Osteocyte (in vitro differentiated cells): ENCODE measurements around the gene TMEM167A. TPM values are rescaled to one million over a fixed set of nuclear protein-coding genes. Genes with fewer than 3 reads are reported as not detected.

Experiments
- DNase-seq: peaks from one replicate; pipeline ENCODE4 v3.0.0; 2021; ENCODE audit warnings: mixed read lengths; ENCODE audit not compliant: unreplicated experiment; ENCODE audit errors: extremely low spot score
- H3K27ac Mint-ChIP-seq: one replicate; pipeline ENCODE4 v1.8.0; 2021; ENCODE audit warnings: mild to moderate bottlenecking, mixed read lengths; ENCODE audit not compliant: unreplicated experiment
- H3K27me3 Mint-ChIP-seq: one replicate; pipeline ENCODE4 v1.8.0; 2021; ENCODE audit warnings: mixed read lengths; ENCODE audit not compliant: unreplicated experiment
- H3K36me3 Mint-ChIP-seq: one replicate; pipeline ENCODE4 v1.8.0; 2021; ENCODE audit warnings: mixed read lengths; ENCODE audit not compliant: unreplicated experiment
- H3K4me1 Mint-ChIP-seq: one replicate; pipeline ENCODE4 v1.8.0; 2021; ENCODE audit warnings: mixed read lengths; ENCODE audit not compliant: unreplicated experiment
- H3K4me3 Mint-ChIP-seq: one replicate; pipeline ENCODE4 v1.8.0; 2021; ENCODE audit warnings: mild to moderate bottlenecking, moderate library complexity, mixed read lengths; ENCODE audit not compliant: unreplicated experiment
- H3K9me3 Mint-ChIP-seq: one replicate; pipeline ENCODE4 v1.8.0; 2021; ENCODE audit warnings: mixed read lengths; ENCODE audit not compliant: unreplicated experiment
- total RNA-seq: library from RNA; stranded (reverse); gene quantifications from 2 replicates; pipeline ENCODE4 v1.2.1, GENCODE V29; 2021
- TF ChIP-seq, protein P1 (sequence below): fragments of 200-600 bp; sonication (generic); IDR thresholded peaks from 2 replicates; pipeline ENCODE4 v1.5.0; 2021; ENCODE audit warnings: antibody characterized with exemption, mild to moderate bottlenecking, moderate library complexity

The TMEM167A gene
- total RNA-seq, 1 donor from 2014 or later = 70.9 TPM

DNA sequence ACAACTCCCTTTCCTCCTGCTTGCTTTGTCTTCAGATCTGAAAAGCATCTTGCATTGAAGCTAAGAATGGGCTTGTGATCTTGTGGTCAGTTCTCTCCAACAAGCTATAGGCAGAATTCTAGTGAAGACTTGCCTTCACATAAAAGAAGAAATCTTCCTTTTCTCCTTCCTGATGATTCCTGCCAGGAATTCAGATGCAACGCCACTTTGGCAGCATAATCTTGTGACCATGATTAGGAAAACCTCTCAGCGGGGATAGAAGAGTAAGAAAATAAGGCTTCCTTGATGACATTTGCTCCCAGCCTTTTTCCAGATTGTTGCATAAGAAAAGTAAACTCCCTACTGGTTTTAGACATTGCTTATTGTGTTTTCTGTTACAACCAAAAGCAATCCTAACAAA, 73.4 kb downstream of the TMEM167A start:
- Mint-ChIP-seq H3K27me3 (peaks cover 13% of the 10 kb centered on the region), H3K9me3 (no peaks in the 10 kb centered on the region), H3K36me3 (no peaks in the 10 kb centered on the region), H3K4me1 (peaks cover 8% of the 10 kb centered on the region), H3K4me3 (no peak overlapping the region), H3K27ac (no peak overlapping the region)
- DNase-seq = no peak
- TF ChIP-seq, protein P1, sequence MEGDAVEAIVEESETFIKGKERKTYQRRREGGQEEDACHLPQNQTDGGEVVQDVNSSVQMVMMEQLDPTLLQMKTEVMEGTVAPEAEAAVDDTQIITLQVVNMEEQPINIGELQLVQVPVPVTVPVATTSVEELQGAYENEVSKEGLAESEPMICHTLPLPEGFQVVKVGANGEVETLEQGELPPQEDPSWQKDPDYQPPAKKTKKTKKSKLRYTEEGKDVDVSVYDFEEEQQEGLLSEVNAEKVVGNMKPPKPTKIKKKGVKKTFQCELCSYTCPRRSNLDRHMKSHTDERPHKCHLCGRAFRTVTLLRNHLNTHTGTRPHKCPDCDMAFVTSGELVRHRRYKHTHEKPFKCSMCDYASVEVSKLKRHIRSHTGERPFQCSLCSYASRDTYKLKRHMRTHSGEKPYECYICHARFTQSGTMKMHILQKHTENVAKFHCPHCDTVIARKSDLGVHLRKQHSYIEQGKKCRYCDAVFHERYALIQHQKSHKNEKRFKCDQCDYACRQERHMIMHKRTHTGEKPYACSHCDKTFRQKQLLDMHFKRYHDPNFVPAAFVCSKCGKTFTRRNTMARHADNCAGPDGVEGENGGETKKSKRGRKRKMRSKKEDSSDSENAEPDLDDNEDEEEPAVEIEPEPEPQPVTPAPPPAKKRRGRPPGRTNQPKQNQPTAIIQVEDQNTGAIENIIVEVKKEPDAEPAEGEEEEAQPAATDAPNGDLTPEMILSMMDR = no peak

Other genes starting within 250 kb of the TMEM167A start
- 4.2 and 5.1 TPM in 2 replicates for gene XRCC4, start 153 bp upstream of the TMEM167A start, total RNA-seq